IMR-90 (cell line): ENCODE results near the gene CACNA2D3. TPM values are rescaled to one million over a fixed set of nuclear protein-coding genes. Genes with fewer than 3 reads are reported as not detected.

ENCODE experiments used
- ATAC-seq: fragments of 200-7000 bp; cut with Tn5 transposase; 2 replicates; pipeline ENCODE4 v1.9.1; 2020; ENCODE audit warnings: low read depth, mild to moderate bottlenecking, moderate library complexity
- BruUV-seq: library from RNA; stranded (reverse); fragments of 400-500 nt; replicated peaks from 2 replicates; lab custom pipeline; 2021; lab: Mats Ljungman, UMichigan
- CTCF ChIA-PET: fragments of 300-600 bp; formaldehyde crosslinking; extraction: SDS; loops from one replicate; lab custom pipeline; 2021; ENCODE audit warnings: antibody characterized with exemption; lab: Yijun Ruan, JAX
- POLR2A ChIA-PET: fragments of 300-600 bp; sonication (Branson Sonifier 250); formaldehyde crosslinking; loops from one replicate; lab custom pipeline; 2022; ENCODE audit warnings: antibody characterized with exemption; ENCODE audit not compliant: unreplicated experiment; lab: Charles Lee
- DNase-seq: peaks from one replicate; pipeline ENCODE4 v3.0.0; 2013
- H2AFZ ChIP-seq: replicated peaks from 2 replicates; pipeline ENCODE3; 2013; ENCODE audit warnings: low read length, mild to moderate bottlenecking; ENCODE audit not compliant: poor library complexity
- H2AK5ac ChIP-seq: 2 replicates; pipeline ENCODE4 v1.6.1; 2013; ENCODE audit warnings: low read depth, low read length, inconsistent platforms
- H2AK9ac ChIP-seq: replicated peaks from 2 replicates; pipeline ENCODE3; 2013; ENCODE audit warnings: mild to moderate bottlenecking, low read depth, low read length, moderate library complexity; ENCODE audit not compliant: poor library complexity
- H2BK120ac ChIP-seq: 2 replicates; pipeline ENCODE4 v1.6.1; 2013; ENCODE audit warnings: low read depth, low read length, inconsistent platforms
- H2BK15ac ChIP-seq: 3 replicates; pipeline ENCODE4 v1.6.1; 2013; ENCODE audit warnings: low read depth, low read length, inconsistent platforms
- H2BK20ac ChIP-seq: 2 replicates; pipeline ENCODE4 v1.6.1; 2013; ENCODE audit warnings: low read depth, mild to moderate bottlenecking, inconsistent platforms, low read length, moderate library complexity
- H2BK5ac ChIP-seq: 2 replicates; pipeline ENCODE4 v1.6.1; 2013; ENCODE audit warnings: mild to moderate bottlenecking, low read depth, low read length, inconsistent platforms; ENCODE audit not compliant: poor library complexity, severe bottlenecking
- H3K14ac ChIP-seq: replicated peaks from 2 replicates; pipeline ENCODE4 v1.6.1; 2013; ENCODE audit warnings: low read depth, low read length, inconsistent platforms
- H3K18ac ChIP-seq: 2 replicates; pipeline ENCODE4 v1.6.1; 2013; ENCODE audit warnings: low read depth, low read length, control low read depth
- H3K23ac ChIP-seq: 2 replicates; pipeline ENCODE4 v1.6.1; 2013; ENCODE audit warnings: low read depth, low read length, inconsistent platforms
- H3K27ac ChIP-seq: 2 replicates; pipeline ENCODE4 v1.5.1; 2013; ENCODE audit warnings: mild to moderate bottlenecking, control low read depth, low read length; ENCODE audit not compliant: insufficient read depth
- H3K27me3 ChIP-seq: 2 replicates; pipeline ENCODE4 v1.6.1; 2013; ENCODE audit warnings: low read length; ENCODE audit not compliant: control insufficient read depth, insufficient read depth
- H3K36me3 ChIP-seq: 2 replicates; pipeline ENCODE4 v1.6.1; 2013; ENCODE audit warnings: low read length, mixed read lengths; ENCODE audit not compliant: control insufficient read depth, insufficient read depth
- H3K4ac ChIP-seq: 2 replicates; pipeline ENCODE4 v1.6.1; 2013; ENCODE audit warnings: low read depth, low read length, inconsistent platforms
- H3K4me1 ChIP-seq: 2 replicates; pipeline ENCODE4 v1.6.1; 2013; ENCODE audit warnings: low read length, mixed read lengths; ENCODE audit not compliant: control insufficient read depth, insufficient read depth
- H3K4me2 ChIP-seq: 2 replicates; pipeline ENCODE4 v1.6.1; 2013; ENCODE audit warnings: low read depth, mild to moderate bottlenecking, control low read depth, low read length, moderate library complexity
- H3K4me3 ChIP-seq: 2 replicates; pipeline ENCODE4 v1.5.1; 2013; ENCODE audit warnings: low read depth, mild to moderate bottlenecking, control low read depth, low read length, moderate library complexity; ENCODE audit not compliant: insufficient read depth
- H3K56ac ChIP-seq: 2 replicates; pipeline ENCODE4 v1.6.1; 2013; ENCODE audit warnings: low read length, inconsistent platforms; ENCODE audit not compliant: insufficient read depth; ENCODE audit errors: extremely low read depth
- H3K79me1 ChIP-seq, 2 experiments: 2 replicates each; pipeline ENCODE4 v1.6.1; 2013; ENCODE audit warnings: low read length in 2 of 2, inconsistent platforms in 1 of 2, low read depth in 1 of 2
- H3K9ac ChIP-seq: 2 replicates; pipeline ENCODE4 v1.6.1; 2013; ENCODE audit warnings: low read depth, low read length, control low read depth
- H3K9me1 ChIP-seq: 2 replicates; pipeline ENCODE4 v1.6.1; 2013; ENCODE audit warnings: low read length, inconsistent platforms; ENCODE audit not compliant: insufficient read depth
- H3K9me3 ChIP-seq: 2 replicates; pipeline ENCODE4 v1.6.1; 2013; ENCODE audit warnings: low read length; ENCODE audit not compliant: control insufficient read depth, insufficient read depth
- H4K20me1 ChIP-seq: 2 replicates; pipeline ENCODE4 v1.6.1; 2013; ENCODE audit warnings: low read length, inconsistent platforms; ENCODE audit not compliant: insufficient read depth
- H4K5ac ChIP-seq: 2 replicates; pipeline ENCODE4 v1.6.1; 2013; ENCODE audit warnings: mild to moderate bottlenecking, low read depth, low read length, control low read depth
- H4K8ac ChIP-seq, 2 experiments: 2 replicates each; pipeline ENCODE4 v1.6.1; 2013; ENCODE audit warnings: low read depth in 2 of 2, low read length in 2 of 2, control low read depth in 1 of 2, inconsistent platforms in 1 of 2
- H4K91ac ChIP-seq: 2 replicates; pipeline ENCODE4 v1.6.1; 2013; ENCODE audit warnings: low read depth, low read length, inconsistent platforms; ENCODE audit not compliant: insufficient read depth
- NFE2L2 ChIP-seq: fragments of 150-350 bp; IDR thresholded peaks from 2 replicates; pipeline ENCODE4 v1.6.1; 2016; ENCODE audit warnings: low read depth, mild to moderate bottlenecking, low read length
- WGBS, 2 experiments: methylation state at CpG; one replicate each; pipeline versions ENCODE4 v1.1.5 to v1.1.7; 2013; ENCODE audit warnings: missing lambda C conversion rate in 2 of 2; ENCODE audit not compliant: insufficient read length in 1 of 2; ENCODE audit errors: extremely low coverage in 2 of 2; 5-methylcytosine and 5-hydroxymethylcytosine counted together
- dilution Hi-C: fragments of 300-500 bp; cut with HindIII; formaldehyde crosslinking; loops from one replicate; pipeline ENCODE4 v1.14.3; 2018; ENCODE audit warnings: low sequenced_read_pairs; ENCODE audit not compliant: unreplicated experiment
- in situ Hi-C: fragments of 300-500 bp; cut with MboI; formaldehyde crosslinking; loops from 3 replicates; pipeline ENCODE4 v1.14.3; 2019; ENCODE audit warnings: low sequenced_read_pairs, inconsistent platforms, mixed read lengths
- intact Hi-C: fragments of 100-400 bp; cut with micrococcal nuclease; formaldehyde crosslinking; loops from 2 replicates; pipeline ENCODE4 v1.10.0; 2022
- polyA plus RNA-seq, 3 experiments: library from polyadenylated mRNA; depleted of rRNA; stranded (reverse); fragments of >200 nt; gene quantifications; 2 replicates each; pipeline ENCODE4 v1.2.3, GENCODE V29; 2012; ENCODE audit warnings: low replicate concordance in 1 of 3
- total RNA-seq: library from RNA; depleted of rRNA; stranded (reverse); fragments of >200 nt; gene quantifications from 2 replicates; pipeline ENCODE4 v1.2.3, GENCODE V29; 2012

The CACNA2D3 gene
- total and polyA plus RNA-seq, 2 of the 4 experiments (the other 2 are of a cell fraction): 0.36 to 0.41 TPM

- Histone ChIP-seq H4K91ac (no peak overlapping the region), H3K56ac (no peak overlapping the region), H3K9me1 (no peaks in the 10 kb centered on the region), H2AK5ac (no peak overlapping the region), H3K36me3 (no peaks in the 10 kb centered on the region), H3K4ac (no peak overlapping the region), H2AK9ac (no peak overlapping the region), H3K4me2 (no peak overlapping the region), H2BK5ac (no peak overlapping the region), H2BK15ac (no peak overlapping the region), H3K9me3 (no peaks in the 10 kb centered on the region), H3K14ac (no peak overlapping the region), H2BK20ac (no peak overlapping the region), H2AFZ (no peak overlapping the region), H3K18ac (no peak overlapping the region), H3K27ac (no peak overlapping the region), H3K4me3 (no peak overlapping the region), H4K20me1 (no peaks in the 10 kb centered on the region), H3K4me1 (no peaks in the 10 kb centered on the region), H4K8ac (no peak overlapping the region), H3K9ac (no peak overlapping the region), H3K27me3 (no peaks in the 10 kb centered on the region), H4K5ac (no peak overlapping the region), H3K79me1 (no peaks in the 10 kb centered on the region), H2BK120ac (no peak overlapping the region), H3K23ac (no peak overlapping the region)
- DNase-seq (no peak), ATAC-seq (no peak)
- in situ Hi-C loops: no loop called here
- ChIA-PET POLR2A (no interaction called here), CTCF (no interaction called here)
- WGBS, 2 experiments: 70% methylated on average over 4 of the region's 5 CpGs; no CpG with 5 or more reads in 1 of the 2 experiments
- intact Hi-C loops: no loop called here
- no TSS peak for BruUV-seq
- dilution Hi-C loops: no loop called here
- no peak for TF ChIP-seq NFE2L2
Measured at GRCh38 chr3:54710954-54711353, 588.6 kb downstream of the CACNA2D3 start.
